Progenitor cell of endocrine pancreas (in vitro differentiated cells): ENCODE measurements around the gene PPM1H. TPM values are rescaled to one million over a fixed set of nuclear protein-coding genes. Genes with fewer than 3 reads are reported as not detected.

Experiments used
- DNase-seq: peaks from one replicate; pipeline ENCODE4 v3.0.0; 2021; ENCODE audit warnings: low spot score; ENCODE audit not compliant: unreplicated experiment
- H3K27ac Mint-ChIP-seq: 2 replicates; pipeline ENCODE4 v1.8.0; 2021; ENCODE audit warnings: mild to moderate bottlenecking, moderate library complexity, mixed read lengths
- H3K27me3 Mint-ChIP-seq: 2 replicates; pipeline ENCODE4 v1.8.0; 2021; ENCODE audit warnings: mixed read lengths
- H3K36me3 Mint-ChIP-seq: 2 replicates; pipeline ENCODE4 v1.8.0; 2022; ENCODE audit warnings: mixed read lengths; ENCODE audit not compliant: insufficient read depth
- H3K4me1 Mint-ChIP-seq: 2 replicates; pipeline ENCODE4 v1.8.0; 2021; ENCODE audit warnings: low read depth, mixed read lengths
- H3K4me3 Mint-ChIP-seq: 2 replicates; pipeline ENCODE4 v1.8.0; 2021; ENCODE audit warnings: low read depth, mild to moderate bottlenecking, moderate library complexity, mixed read lengths
- H3K9me3 Mint-ChIP-seq: 2 replicates; pipeline ENCODE4 v1.8.0; 2021; ENCODE audit warnings: low read depth, mixed read lengths
- CTCF ChIP-seq: fragments of 200-600 bp; sonication (generic); IDR thresholded peaks from one replicate; pipeline ENCODE4 v1.5.0; 2021; ENCODE audit warnings: antibody characterized with exemption, mild to moderate bottlenecking; ENCODE audit not compliant: unreplicated experiment
- total RNA-seq: library from RNA; stranded (reverse); gene quantifications from 2 replicates; pipeline ENCODE4 v1.2.1, GENCODE V29; 2021

PPM1H gene
- total RNA-seq, 1 donor from 2014 or later, result 25.4 TPM

DNA sequence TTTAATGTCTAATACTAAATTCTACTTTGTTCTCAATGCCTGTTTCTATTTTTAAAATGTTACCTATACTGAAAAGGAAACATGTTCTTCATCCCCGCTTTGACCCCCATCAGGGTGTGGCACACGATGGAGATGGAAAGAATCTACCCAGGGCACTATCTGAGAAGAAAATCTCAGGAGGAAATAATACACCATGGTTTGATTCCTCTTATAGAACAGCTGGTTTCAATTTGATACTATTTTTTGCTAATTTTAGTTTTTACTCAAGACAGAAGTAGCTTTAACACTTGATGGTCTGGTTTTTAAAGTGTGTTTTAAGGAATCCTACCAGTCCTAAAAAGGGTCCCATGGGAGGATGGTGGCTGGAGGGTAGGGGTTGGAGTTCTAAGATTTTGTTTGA, 56.7 kb downstream of the PPM1H start:
- no peaks in the 10 kb centered on the region for H3K27me3 Mint-ChIP-seq
- H3K4me3 Mint-ChIP-seq, result no peak overlapping the region
- no peak overlapping the region for H3K27ac Mint-ChIP-seq
- no peak for DNase-seq
- H3K4me1 Mint-ChIP-seq, result no peaks in the 10 kb centered on the region
- TF ChIP-seq CTCF, result no peak
- H3K36me3 Mint-ChIP-seq, result peaks cover 6% of the 10 kb centered on the region
- no peaks in the 10 kb centered on the region for H3K9me3 Mint-ChIP-seq

DNA sequence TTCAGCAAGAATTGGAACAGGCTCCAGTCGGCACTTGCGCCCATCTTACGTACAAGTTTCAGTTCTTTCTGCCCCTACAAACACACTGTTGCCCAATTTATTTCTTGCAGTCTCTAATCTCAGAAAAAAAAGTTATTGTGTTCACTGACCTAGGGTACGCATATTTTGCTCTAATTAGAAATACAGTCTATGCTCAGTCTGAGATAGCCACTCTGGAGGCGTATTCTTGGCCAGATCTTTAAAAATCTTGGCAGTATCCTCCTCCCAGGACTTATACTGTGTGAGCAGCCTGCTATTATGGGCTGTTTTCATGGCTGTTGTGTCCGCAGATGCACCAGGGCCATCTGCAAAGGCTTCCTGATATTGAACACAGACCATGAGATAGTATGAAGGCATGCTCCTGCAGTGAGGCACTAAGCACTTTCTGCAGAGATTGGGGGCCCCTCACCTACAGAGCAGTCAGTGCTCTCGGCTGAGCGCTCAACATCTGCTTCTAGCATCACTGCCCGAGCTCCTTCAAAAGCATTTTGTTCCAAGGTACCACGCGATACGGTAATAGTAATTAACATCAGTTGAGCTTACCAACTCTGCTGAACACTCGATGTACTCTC, 57.9 kb downstream of the PPM1H start:
- no peak for DNase-seq
- Mint-ChIP-seq H3K27ac (no peak overlapping the region), H3K36me3 (peaks cover 6% of the 10 kb centered on the region), H3K27me3 (no peaks in the 10 kb centered on the region), H3K4me3 (no peak overlapping the region), H3K4me1 (no peaks in the 10 kb centered on the region), H3K9me3 (no peaks in the 10 kb centered on the region)
- TF ChIP-seq CTCF, result no peak

- no peak for DNase-seq
- H3K4me1 Mint-ChIP-seq, result no peaks in the 10 kb centered on the region
- no peak for TF ChIP-seq CTCF
- H3K9me3 Mint-ChIP-seq, result peaks cover 5% of the 10 kb centered on the region
- H3K36me3 Mint-ChIP-seq, result peaks cover 6% of the 10 kb centered on the region
- H3K4me3 Mint-ChIP-seq, result no peak overlapping the region
- H3K27ac Mint-ChIP-seq, result no peak overlapping the region
- no peaks in the 10 kb centered on the region for H3K27me3 Mint-ChIP-seq
Measured at GRCh38 chr12:62873826-62874448, 61.0 kb downstream of the PPM1H start.

DNA sequence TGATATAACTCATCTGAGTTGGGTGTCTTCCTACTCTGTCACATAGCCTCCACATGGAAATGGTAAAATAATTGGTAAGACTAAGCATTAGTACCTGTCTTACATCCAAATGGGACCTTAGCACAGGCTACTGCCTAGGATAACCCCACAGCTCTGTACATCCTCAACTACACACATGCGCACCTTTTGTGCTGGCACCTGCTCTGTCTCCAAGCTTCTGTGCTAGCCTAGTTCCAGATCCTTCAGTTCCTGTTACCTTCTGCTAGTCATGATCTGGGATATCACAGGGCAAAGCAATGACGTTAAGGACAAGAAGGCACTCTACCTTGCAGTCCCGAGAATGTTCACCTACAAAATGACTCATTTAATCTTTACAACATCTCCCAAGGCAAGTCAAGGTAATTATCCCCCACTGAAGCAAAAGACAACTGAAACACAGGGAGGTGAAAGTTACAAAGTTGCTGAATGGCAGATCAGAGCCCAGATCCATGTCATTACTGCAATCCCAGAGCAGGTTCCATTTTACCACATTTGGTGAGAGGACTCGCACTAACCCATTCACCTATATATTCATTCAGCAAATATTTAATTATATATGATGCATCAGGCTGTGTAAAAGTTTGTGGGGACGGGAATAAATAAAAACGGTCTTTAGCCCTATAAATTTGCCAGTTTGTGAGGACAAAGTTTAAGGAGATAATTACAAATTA, 61.7 kb downstream of the PPM1H start:
- no peak for DNase-seq
- Mint-ChIP-seq H3K27me3 (no peaks in the 10 kb centered on the region), H3K36me3 (peaks cover 6% of the 10 kb centered on the region), H3K9me3 (peaks cover 5% of the 10 kb centered on the region), H3K4me3 (no peak overlapping the region), H3K4me1 (no peaks in the 10 kb centered on the region), H3K27ac (no peak overlapping the region)
- no peak for TF ChIP-seq CTCF

GRCh38 chr12:62868820-62869219, 66.1 kb downstream of the PPM1H start:
- DNase-seq, result no peak
- Mint-ChIP-seq H3K27me3 (peaks cover 2% of the 10 kb centered on the region), H3K27ac (no peak overlapping the region), H3K36me3 (peaks cover 3% of the 10 kb centered on the region), H3K4me3 (no peak overlapping the region), H3K9me3 (peaks cover 5% of the 10 kb centered on the region), H3K4me1 (peaks cover 13% of the 10 kb centered on the region)
- TF ChIP-seq CTCF, result no peak
